Body of pancreas (tissue), 4 donors: ENCODE measurements around the gene EME2. TPM values are rescaled to one million over a fixed set of nuclear protein-coding genes. Genes with fewer than 3 reads are reported as not detected.
"Not testable (repeated sequence)": the region's sequence is repeated elsewhere in the genome, so short reads cannot be mapped to it uniquely, and the experiment has no call there.

Source experiments
- ATAC-seq: fragments of 150-250 bp; one replicate; pipeline ENCODE4 v1.9.1; 2016
- DNase-seq, 4 donors: peaks; one replicate each; pipeline ENCODE4 v3.0.0-alpha.2; 2019
- H3K27ac ChIP-seq, 4 donors: fragments of 200-600 bp; sonication (generic); 1 replicate in 3 of 4; 2 replicates in 1 of 4; pipeline versions ENCODE4 v1.5.1 to v1.6.1; 2016 to 2019; ENCODE audit warnings: mild to moderate bottlenecking in 1 of 4, mixed read lengths in 1 of 4, moderate library complexity in 1 of 4
- H3K27me3 ChIP-seq, 2 donors: fragments of 200-600 bp; sonication (generic); one replicate each; pipeline ENCODE4 v1.6.0; 2016; ENCODE audit warnings: mild to moderate bottlenecking in 1 of 2
- H3K36me3 ChIP-seq, 2 donors: fragments of 200-600 bp; sonication (generic); replicated peaks in 1 of 2; 2 replicates each; pipeline ENCODE4 v1.5.1; 2016; ENCODE audit warnings: low read depth in 2 of 2; ENCODE audit not compliant: insufficient read depth in 1 of 2
- H3K4me1 ChIP-seq: fragments of 200-600 bp; sonication (generic); one replicate; pipeline ENCODE4 v1.6.0; 2016
- H3K4me3 ChIP-seq, 2 donors: fragments of 200-600 bp; sonication (generic); 1 replicate in 1 of 2; 2 replicates in 1 of 2; pipeline ENCODE4 v1.5.1; 2016 to 2019
- H3K9me3 ChIP-seq, 3 donors: fragments of 200-600 bp; sonication (generic); 1 replicate in 2 of 3; 2 replicates in 1 of 3; pipeline ENCODE4 v1.5.1; 2016
- CTCF ChIP-seq, 7 experiments: fragments of 450-650 bp in 4 of 7; fragments of 200-600 bp in 3 of 7; sonication (generic) in 3 of 7; IDR thresholded peaks; one replicate each; pipeline ENCODE4 v1.5.1; 2016 to 2019; ENCODE audit warnings: antibody characterized with exemption in 7 of 7
- POLR2A ChIP-seq, 3 donors: fragments of 450-650 bp; IDR thresholded peaks; one replicate each; pipeline ENCODE4 v1.6.1; 2016; ENCODE audit warnings: antibody characterized with exemption in 3 of 3, mild to moderate bottlenecking in 2 of 3
- WGBS, 2 donors: methylation state at CpG; one replicate each; pipeline ENCODE4 v1.1.5; 2017; 5-methylcytosine and 5-hydroxymethylcytosine counted together
- intact Hi-C: fragments of 100-400 bp; cut with DNase I; formaldehyde crosslinking; loops from one replicate; pipeline ENCODE4 v1.15.1; 2023
- total RNA-seq, 2 donors: library from RNA; depleted of rRNA; stranded (reverse); fragments of >200 nt; gene quantifications; one replicate each; pipeline ENCODE4 v1.1.0, GENCODE V29; 2016

Gene EME2
- total RNA-seq, 2 donors from 2014 or later = 13.5 to 33.3 TPM

GRCh38 chr16:1731603-1732002 is 41.0 kb upstream of the EME2 start:
- no peak for DNase-seq
- Histone ChIP-seq H3K9me3 (no peaks in the 10 kb centered on the region), H3K27ac (no peak overlapping the region), H3K27me3 (no peaks in the 10 kb centered on the region), H3K4me1 (no peaks in the 10 kb centered on the region), H3K36me3 (peaks cover 6 to 21% of the 10 kb centered on the region in 2 donors), H3K4me3 (no peak overlapping the region)
- 67 to 93% methylated on average over 4 to 7 of the region's 7 CpGs for WGBS, 2 donors
- intact Hi-C loops = no loop called here
- no peak for TF ChIP-seq POLR2A (IDR thresholded peaks at IDR 0.05)
- no peak for TF ChIP-seq CTCF (IDR thresholded peaks at IDR 0.05)
- no peak for ATAC-seq

GRCh38 chr16:1732071-1732470 is 40.5 kb upstream of the EME2 start:
- no peak overlapping the region for H3K27ac ChIP-seq
- ATAC-seq = no peak
- intact Hi-C loops = no loop called here
- 84 to 89% methylated on average over 13 to 14 of the region's 14 CpGs for WGBS, 2 donors
- no peaks in the 10 kb centered on the region for H3K9me3 ChIP-seq
- TF ChIP-seq CTCF (IDR thresholded peaks at IDR 0.05) = no peak
- TF ChIP-seq POLR2A (IDR thresholded peaks at IDR 0.05) = no peak
- no peak for DNase-seq
- H3K4me1 ChIP-seq = no peaks in the 10 kb centered on the region
- H3K36me3 ChIP-seq = peaks cover 6 to 19% of the 10 kb centered on the region in 2 donors
- H3K4me3 ChIP-seq = no peak overlapping the region
- no peaks in the 10 kb centered on the region for H3K27me3 ChIP-seq

- H3K4me3 ChIP-seq, H3K4me1 ChIP-seq, H3K27me3 ChIP-seq, intact Hi-C loops, ATAC-seq, DNase-seq, H3K27ac ChIP-seq, H3K9me3 ChIP-seq: not testable (repeated sequence)
- H3K36me3 ChIP-seq = peaks cover 6 to 19% of the 10 kb centered on the region in 2 donors
- WGBS, 2 donors = 82 to 83% methylated on average over 1 to 21 of the region's 21 CpGs
These were observed 40.0 kb upstream of the EME2 start for GRCh38 chr16:1732551-1732987.

GRCh38 chr16:1734123-1734522 is 38.5 kb upstream of the EME2 start:
- no peaks in the 10 kb centered on the region for H3K4me1 ChIP-seq
- TF ChIP-seq CTCF (IDR thresholded peaks at IDR 0.05) (no peak), POLR2A (IDR thresholded peaks at IDR 0.05) (no peak)
- H3K27ac ChIP-seq = no peak overlapping the region
- ATAC-seq = no peak
- no peaks in the 10 kb centered on the region for H3K27me3 ChIP-seq
- H3K9me3 ChIP-seq = no peaks in the 10 kb centered on the region
- DNase-seq = no peak
- WGBS, 2 donors = 91 to 96% methylated on average over 13 to 21 of the region's 22 CpGs
- H3K4me3 ChIP-seq = no peak overlapping the region
- peaks cover 2 to 19% of the 10 kb centered on the region in 2 donors for H3K36me3 ChIP-seq
- intact Hi-C loops = no loop called here

GRCh38 chr16:1734816-1735215 is 37.8 kb upstream of the EME2 start:
- ATAC-seq (no peak), DNase-seq (no peak)
- no peak for TF ChIP-seq POLR2A (IDR thresholded peaks at IDR 0.05)
- no peak for TF ChIP-seq CTCF (IDR thresholded peaks at IDR 0.05)
- H3K4me1 ChIP-seq = no peaks in the 10 kb centered on the region
- no peak overlapping the region for H3K4me3 ChIP-seq
- WGBS, 2 donors = 93 to 96% methylated on average over 9 to 22 of the region's 22 CpGs
- intact Hi-C loops = no loop called here
- H3K27me3 ChIP-seq = no peaks in the 10 kb centered on the region
- peaks cover 0 to 19% of the 10 kb centered on the region in 2 donors for H3K36me3 ChIP-seq
- H3K27ac ChIP-seq = no peak overlapping the region
- no peaks in the 10 kb centered on the region for H3K9me3 ChIP-seq
